ENCODE results near the gene SLC25A30. TPM values are rescaled to one million over a fixed set of nuclear protein-coding genes. Genes with fewer than 3 reads are reported as not detected.

SLC25A30 gene
- total RNA-seq, 6 experiments from 2014 or later = 16.5 to 27.2 (median 18.8) TPM

DNA sequence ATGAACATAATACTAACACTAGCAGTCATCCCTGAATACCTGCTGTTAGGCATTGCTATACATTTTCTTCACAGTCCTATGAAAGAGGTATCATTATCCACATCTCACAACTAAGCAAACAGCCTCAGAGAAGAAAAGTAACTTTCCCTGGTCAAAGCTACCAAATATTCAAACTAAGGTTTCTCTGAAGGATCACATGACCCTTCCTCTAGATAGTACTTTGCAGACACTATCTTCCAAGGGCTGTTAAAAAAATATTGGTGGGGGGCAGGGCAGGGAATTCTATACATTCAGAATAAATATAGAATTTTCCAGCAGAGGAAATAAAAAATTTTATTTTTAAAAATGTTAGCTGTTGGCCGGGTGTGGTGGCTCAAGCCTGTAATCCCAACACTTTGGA lies 3.1 kb downstream of the SLC25A30 start:
- no peaks in the 10 kb centered on the region; the same call in 1 of the 2 replicates for H3K36me3 Mint-ChIP-seq (ENCODE audit: low read depth)
- H3K9me3 Mint-ChIP-seq = no peaks in the 10 kb centered on the region
- H3K4me1 Mint-ChIP-seq (ENCODE audit: low read depth) = peaks cover 48% of the 10 kb centered on the region
- no peak for DNase-seq
- peak overlapping the region; percentile 40 for H3K27ac Mint-ChIP-seq
- 0 out of 2 replicates have a peak, but pooled peaks cover 1% of the 10 kb centered on the region for H3K27me3 Mint-ChIP-seq (ENCODE audit: insufficient read depth)
- TF ChIP-seq, protein P1, sequence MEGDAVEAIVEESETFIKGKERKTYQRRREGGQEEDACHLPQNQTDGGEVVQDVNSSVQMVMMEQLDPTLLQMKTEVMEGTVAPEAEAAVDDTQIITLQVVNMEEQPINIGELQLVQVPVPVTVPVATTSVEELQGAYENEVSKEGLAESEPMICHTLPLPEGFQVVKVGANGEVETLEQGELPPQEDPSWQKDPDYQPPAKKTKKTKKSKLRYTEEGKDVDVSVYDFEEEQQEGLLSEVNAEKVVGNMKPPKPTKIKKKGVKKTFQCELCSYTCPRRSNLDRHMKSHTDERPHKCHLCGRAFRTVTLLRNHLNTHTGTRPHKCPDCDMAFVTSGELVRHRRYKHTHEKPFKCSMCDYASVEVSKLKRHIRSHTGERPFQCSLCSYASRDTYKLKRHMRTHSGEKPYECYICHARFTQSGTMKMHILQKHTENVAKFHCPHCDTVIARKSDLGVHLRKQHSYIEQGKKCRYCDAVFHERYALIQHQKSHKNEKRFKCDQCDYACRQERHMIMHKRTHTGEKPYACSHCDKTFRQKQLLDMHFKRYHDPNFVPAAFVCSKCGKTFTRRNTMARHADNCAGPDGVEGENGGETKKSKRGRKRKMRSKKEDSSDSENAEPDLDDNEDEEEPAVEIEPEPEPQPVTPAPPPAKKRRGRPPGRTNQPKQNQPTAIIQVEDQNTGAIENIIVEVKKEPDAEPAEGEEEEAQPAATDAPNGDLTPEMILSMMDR (IDR thresholded peaks at IDR 0.05) = no peak
- H3K4me3 Mint-ChIP-seq = no peak overlapping the region

DNA sequence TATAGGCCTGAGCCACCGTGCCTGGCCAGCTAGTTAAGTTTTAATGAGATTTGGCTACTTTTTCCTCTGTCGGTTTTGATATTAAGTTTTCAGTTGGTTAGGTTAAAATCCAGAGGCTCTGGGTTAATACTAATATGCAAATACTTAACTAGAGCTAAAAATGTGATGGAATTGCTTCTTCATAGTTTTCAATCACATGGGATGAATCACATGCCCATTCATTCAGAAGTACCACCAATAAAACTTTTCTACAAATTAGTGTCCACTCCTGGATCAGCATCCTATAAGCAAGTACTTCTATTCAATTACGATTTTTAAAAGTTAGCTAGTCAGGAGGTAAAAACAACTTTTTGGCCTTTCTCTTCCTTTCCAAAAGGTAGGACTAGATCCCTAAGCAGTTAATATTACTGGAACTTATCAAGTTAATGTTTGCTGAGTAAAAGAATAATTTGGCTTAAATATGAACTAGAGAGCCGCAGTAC lies 4.3 kb downstream of the SLC25A30 start:
- no peak overlapping the region for H3K27ac Mint-ChIP-seq
- DNase-seq = no peak
- no peaks in the 10 kb centered on the region for H3K9me3 Mint-ChIP-seq
- peaks cover 48% of the 10 kb centered on the region for H3K4me1 Mint-ChIP-seq (ENCODE audit: low read depth)
- no peak overlapping the region for H3K4me3 Mint-ChIP-seq
- H3K27me3 Mint-ChIP-seq (ENCODE audit: insufficient read depth) = 0 out of 2 replicates have a peak, but pooled peaks cover 1% of the 10 kb centered on the region
- no peaks in the 10 kb centered on the region; the same call in 1 of the 2 replicates for H3K36me3 Mint-ChIP-seq (ENCODE audit: low read depth)
- TF ChIP-seq, protein P1 (IDR thresholded peaks at IDR 0.05) = no peak

DNA sequence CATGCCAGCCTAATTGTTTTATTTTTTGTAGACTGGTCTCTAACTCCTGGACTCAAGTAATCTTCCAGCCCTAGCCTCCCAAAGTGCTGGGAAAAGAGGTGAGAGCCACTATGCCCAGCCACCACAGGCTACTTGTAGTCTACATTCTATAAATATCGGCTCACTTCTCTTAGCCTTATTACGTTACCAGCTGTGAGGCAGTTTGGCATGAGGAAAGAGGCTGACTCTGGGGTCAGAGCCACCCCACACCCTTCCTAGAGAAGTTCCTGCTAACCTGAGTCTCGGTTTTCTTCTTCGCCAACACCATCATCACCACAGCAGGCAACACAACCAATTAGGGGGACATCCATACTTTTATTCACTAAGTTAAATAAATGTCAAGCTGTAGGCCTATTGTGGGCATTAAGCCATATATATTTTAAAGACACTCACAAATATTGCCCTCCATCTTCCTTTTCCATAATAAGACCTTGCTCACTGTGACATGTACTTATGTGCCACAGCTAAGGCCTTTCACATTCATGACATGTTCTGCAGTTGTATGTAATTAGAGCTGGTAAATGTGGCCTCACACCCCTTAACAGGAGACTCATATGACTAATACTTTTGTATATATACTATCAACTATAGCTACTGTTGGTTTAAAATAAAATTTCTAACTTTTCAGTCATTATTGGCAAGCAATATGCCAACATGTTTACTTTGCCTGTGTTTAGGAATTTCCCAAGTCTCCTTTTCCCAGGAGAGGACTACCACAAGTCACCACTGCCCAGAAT lies 5.7 kb downstream of the SLC25A30 start:
- Mint-ChIP-seq H3K4me3 (no peak overlapping the region), H3K27me3 (ENCODE audit: insufficient read depth) (no peaks in the 10 kb centered on the region), H3K36me3 (ENCODE audit: low read depth) (peaks cover 6% of the 10 kb centered on the region), H3K27ac (no peak overlapping the region), H3K4me1 (ENCODE audit: low read depth) (peaks cover 42% of the 10 kb centered on the region), H3K9me3 (no peaks in the 10 kb centered on the region)
- TF ChIP-seq, protein P1 (IDR thresholded peaks at IDR 0.05) = no peak
- DNase-seq = no peak

DNA sequence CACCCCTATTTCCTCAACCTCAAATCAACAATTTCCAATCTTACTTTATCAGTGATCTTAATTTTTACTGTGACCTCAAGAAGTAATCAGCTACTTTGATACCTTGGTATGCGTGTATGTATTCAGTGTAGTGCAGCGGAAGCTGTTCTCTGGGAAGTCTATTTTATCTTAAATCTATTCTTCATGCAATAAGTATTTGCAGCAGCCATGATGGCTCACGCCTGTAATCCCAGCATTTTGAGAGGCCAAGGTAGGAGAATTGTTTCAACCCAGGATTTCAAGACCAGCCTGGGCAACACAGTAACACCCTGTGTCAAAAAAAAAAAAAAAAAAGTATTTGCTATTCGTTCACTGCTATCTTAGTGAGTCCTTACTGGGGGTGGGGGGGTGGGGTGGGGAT lies 6.5 kb downstream of the SLC25A30 start:
- Mint-ChIP-seq H3K27me3 (ENCODE audit: insufficient read depth) (no peaks in the 10 kb centered on the region), H3K9me3 (no peaks in the 10 kb centered on the region)

DNA sequence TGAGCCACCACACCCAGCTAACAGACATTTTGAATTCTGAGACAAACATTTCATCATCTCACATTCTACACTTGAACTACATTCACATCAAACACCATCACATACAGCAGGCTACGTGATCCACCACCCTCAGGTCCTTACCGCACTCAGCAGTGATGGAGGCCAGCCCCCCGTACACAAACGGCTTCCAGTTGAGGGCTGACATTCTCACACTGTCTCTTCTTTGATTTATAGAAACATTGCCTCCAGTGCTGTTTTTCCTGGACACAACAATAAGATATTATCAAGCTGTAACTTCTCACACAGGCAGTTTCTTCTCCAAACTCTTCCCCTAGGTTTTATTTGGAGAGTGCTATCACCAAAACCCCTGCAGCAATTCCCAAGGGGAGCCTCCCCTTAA lies 7.0 kb downstream of the SLC25A30 start:
- DNase-seq = no peak
- Mint-ChIP-seq H3K27me3 (ENCODE audit: insufficient read depth) (no peaks in the 10 kb centered on the region), H3K4me3 (no peak overlapping the region), H3K4me1 (ENCODE audit: low read depth) (peaks cover 33% of the 10 kb centered on the region), H3K9me3 (no peaks in the 10 kb centered on the region), H3K36me3 (ENCODE audit: low read depth) (peaks cover 13% of the 10 kb centered on the region), H3K27ac (peak overlapping the region; percentile 36; the same call in 1 of the 2 replicates)
- TF ChIP-seq, protein P1 (IDR thresholded peaks at IDR 0.05) = no peak

More for the DNA sequence above, 6.5 kb downstream of the SLC25A30 start:
- no peak overlapping the region for H3K4me3 Mint-ChIP-seq
- TF ChIP-seq, protein P1 (IDR thresholded peaks at IDR 0.05) = no peak
- peaks cover 34% of the 10 kb centered on the region for H3K4me1 Mint-ChIP-seq (ENCODE audit: low read depth)
- peak overlapping the region; percentile 36; the same call in 1 of the 2 replicates for H3K27ac Mint-ChIP-seq
- DNase-seq = no peak
- peaks cover 9% of the 10 kb centered on the region for H3K36me3 Mint-ChIP-seq (ENCODE audit: low read depth)

All from HFFc6 (cell line).